ENCODE data around the gene RALGPS1. TPM values are rescaled to one million over a fixed set of nuclear protein-coding genes. Genes with fewer than 3 reads are reported as not detected.

RALGPS1 gene
- total RNA-seq, 1 experiment from 2014 or later, result 18.6 TPM

DNA sequence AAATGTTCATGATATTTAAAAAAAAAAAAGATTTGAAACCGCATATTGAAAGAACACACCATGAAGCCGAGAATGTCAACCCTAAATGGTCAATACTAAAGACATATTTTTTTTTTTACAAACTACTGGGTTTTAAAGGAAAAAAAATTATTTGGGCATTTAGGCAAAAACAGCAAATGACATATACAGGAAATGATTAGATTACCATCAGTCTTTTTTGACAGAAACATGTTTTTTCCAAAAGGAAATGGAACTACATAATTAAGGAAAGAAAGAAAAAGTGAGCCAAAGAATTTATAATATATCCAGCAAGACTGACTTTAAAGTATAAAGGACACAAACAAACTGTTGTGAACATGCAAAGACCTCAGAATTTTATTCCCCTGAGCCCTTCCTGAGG lies 56.7 kb downstream of the RALGPS1 start:
- Histone ChIP-seq H3K18ac (ENCODE audit: insufficient read length, low read depth, low read length) (no peak overlapping the region), H2AK5ac (ENCODE audit: insufficient read length, low read length) (no peak overlapping the region), H2BK20ac (ENCODE audit: low read depth, low read length, poor library complexity, severe bottlenecking) (no peak overlapping the region), H4K20me1 (ENCODE audit: control insufficient read depth, insufficient read depth, insufficient read length) (no peaks in the 10 kb centered on the region), H3K9ac (ENCODE audit: extremely low read depth, insufficient read length, low read length) (no peak overlapping the region), H3K23me2 (ENCODE audit: insufficient read length, low read depth, low read length, poor library complexity, severe bottlenecking) (no peaks in the 10 kb centered on the region), H2AFZ (ENCODE audit: low read length) (no peak overlapping the region), H3K4me2 (ENCODE audit: insufficient read depth, insufficient read length, low read length) (no peak overlapping the region), H3K9me3 (ENCODE audit: control insufficient read depth, low read depth, low read length) (no peaks in the 10 kb centered on the region), H3K79me1 (ENCODE audit: insufficient read depth, low read depth, low read length, poor library complexity, severe bottlenecking) (no peaks in the 10 kb centered on the region), H2BK12ac (ENCODE audit: insufficient read length, low read depth, low read length) (no peak overlapping the region), H3K23ac (ENCODE audit: insufficient read length, low read depth, low read length) (no peak overlapping the region), H2BK15ac (ENCODE audit: low read depth, low read length) (no peak overlapping the region), H3K14ac (ENCODE audit: insufficient read depth, low read length) (no peak overlapping the region), H3K27me3 (ENCODE audit: insufficient read depth, low read length) (no peaks in the 10 kb centered on the region), H3T11ph (ENCODE audit: low read length) (no peak overlapping the region), H4K8ac (replicated peaks; ENCODE audit: insufficient read length, low read depth, low read length) (no peak overlapping the region), H3K4me1 (ENCODE audit: insufficient read depth, low read length) (no peaks in the 10 kb centered on the region), H2BK5ac (ENCODE audit: insufficient read length, low read length) (no peak overlapping the region), H4K91ac (ENCODE audit: insufficient read length, low read depth, low read length) (no peak overlapping the region), H2BK120ac (ENCODE audit: low read depth, low read length, poor library complexity, severe bottlenecking) (no peak overlapping the region), H3K56ac (ENCODE audit: insufficient read length, low read depth, low read length) (no peak overlapping the region), H4K5ac (ENCODE audit: insufficient read length, low read depth, low read length) (no peak overlapping the region), H3K27ac (ENCODE audit: insufficient read length, low read depth, low read length) (no peak overlapping the region), H3K4ac (ENCODE audit: low read depth, low read length) (no peak overlapping the region), H3K79me2 (ENCODE audit: insufficient read depth, low read length) (no peaks in the 10 kb centered on the region)
- no CpG with 5 or more reads among the region's 2 CpGs for WGBS (ENCODE audit: extremely low coverage, insufficient read length, low lambda C conversion rate)
- peaks cover 5 to 9% of the 10 kb centered on the region in 2 experiments; a peak in 2 of 4 replicates for H3K4me1 Mint-ChIP-seq
- no peak for DNase-seq
- TF ChIP-seq, protein P1, sequence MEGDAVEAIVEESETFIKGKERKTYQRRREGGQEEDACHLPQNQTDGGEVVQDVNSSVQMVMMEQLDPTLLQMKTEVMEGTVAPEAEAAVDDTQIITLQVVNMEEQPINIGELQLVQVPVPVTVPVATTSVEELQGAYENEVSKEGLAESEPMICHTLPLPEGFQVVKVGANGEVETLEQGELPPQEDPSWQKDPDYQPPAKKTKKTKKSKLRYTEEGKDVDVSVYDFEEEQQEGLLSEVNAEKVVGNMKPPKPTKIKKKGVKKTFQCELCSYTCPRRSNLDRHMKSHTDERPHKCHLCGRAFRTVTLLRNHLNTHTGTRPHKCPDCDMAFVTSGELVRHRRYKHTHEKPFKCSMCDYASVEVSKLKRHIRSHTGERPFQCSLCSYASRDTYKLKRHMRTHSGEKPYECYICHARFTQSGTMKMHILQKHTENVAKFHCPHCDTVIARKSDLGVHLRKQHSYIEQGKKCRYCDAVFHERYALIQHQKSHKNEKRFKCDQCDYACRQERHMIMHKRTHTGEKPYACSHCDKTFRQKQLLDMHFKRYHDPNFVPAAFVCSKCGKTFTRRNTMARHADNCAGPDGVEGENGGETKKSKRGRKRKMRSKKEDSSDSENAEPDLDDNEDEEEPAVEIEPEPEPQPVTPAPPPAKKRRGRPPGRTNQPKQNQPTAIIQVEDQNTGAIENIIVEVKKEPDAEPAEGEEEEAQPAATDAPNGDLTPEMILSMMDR (conservative IDR thresholded peaks at IDR 0.05), result no peak
- no peak overlapping the region for H3K27ac Mint-ChIP-seq
- no peaks in the 10 kb centered on the region for H3K27me3 Mint-ChIP-seq (ENCODE audit: low read depth)
- no peaks in the 10 kb centered on the region for H3K9me3 Mint-ChIP-seq
- no peaks in the 10 kb centered on the region; a peak in 2 of 7 replicates for H3K36me3 Mint-ChIP-seq (ENCODE audit: insufficient read depth in 1 of 3, low read depth in 3 of 3)
- no peak overlapping the region for H3K4me3 Mint-ChIP-seq

Measured in H9 (cell line).